ENCODE measurements around the gene KLHL5.
"Not testable (repeated sequence)": the region's sequence is repeated elsewhere in the genome, so short reads cannot be mapped to it uniquely, and the experiment has no call there.

Gene KLHL5

GRCh38 chr4:39125600-39125985 is 63.6 kb downstream of the KLHL5 start:
- H3K4me3 ChIP-seq (ENCODE audit: low read depth, low read length): no peak overlapping the region
- TF ChIP-seq, protein P1, sequence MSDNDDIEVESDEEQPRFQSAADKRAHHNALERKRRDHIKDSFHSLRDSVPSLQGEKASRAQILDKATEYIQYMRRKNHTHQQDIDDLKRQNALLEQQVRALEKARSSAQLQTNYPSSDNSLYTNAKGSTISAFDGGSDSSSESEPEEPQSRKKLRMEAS (IDR thresholded peaks at IDR 0.05; ENCODE audit: low read depth, low read length): no peak
- TF ChIP-seq POLR2A (IDR thresholded peaks at IDR 0.05; ENCODE audit: extremely low read depth, insufficient read length) (no peak), MYC (IDR thresholded peaks at IDR 0.05; ENCODE audit: low read depth, low read length) (no peak)
- TF ChIP-seq, protein P2, sequence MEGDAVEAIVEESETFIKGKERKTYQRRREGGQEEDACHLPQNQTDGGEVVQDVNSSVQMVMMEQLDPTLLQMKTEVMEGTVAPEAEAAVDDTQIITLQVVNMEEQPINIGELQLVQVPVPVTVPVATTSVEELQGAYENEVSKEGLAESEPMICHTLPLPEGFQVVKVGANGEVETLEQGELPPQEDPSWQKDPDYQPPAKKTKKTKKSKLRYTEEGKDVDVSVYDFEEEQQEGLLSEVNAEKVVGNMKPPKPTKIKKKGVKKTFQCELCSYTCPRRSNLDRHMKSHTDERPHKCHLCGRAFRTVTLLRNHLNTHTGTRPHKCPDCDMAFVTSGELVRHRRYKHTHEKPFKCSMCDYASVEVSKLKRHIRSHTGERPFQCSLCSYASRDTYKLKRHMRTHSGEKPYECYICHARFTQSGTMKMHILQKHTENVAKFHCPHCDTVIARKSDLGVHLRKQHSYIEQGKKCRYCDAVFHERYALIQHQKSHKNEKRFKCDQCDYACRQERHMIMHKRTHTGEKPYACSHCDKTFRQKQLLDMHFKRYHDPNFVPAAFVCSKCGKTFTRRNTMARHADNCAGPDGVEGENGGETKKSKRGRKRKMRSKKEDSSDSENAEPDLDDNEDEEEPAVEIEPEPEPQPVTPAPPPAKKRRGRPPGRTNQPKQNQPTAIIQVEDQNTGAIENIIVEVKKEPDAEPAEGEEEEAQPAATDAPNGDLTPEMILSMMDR (IDR thresholded peaks at IDR 0.05; ENCODE audit: low read depth, low read length): no peak
- no peak for DNase-seq (ENCODE audit: low read depth)

DNA sequence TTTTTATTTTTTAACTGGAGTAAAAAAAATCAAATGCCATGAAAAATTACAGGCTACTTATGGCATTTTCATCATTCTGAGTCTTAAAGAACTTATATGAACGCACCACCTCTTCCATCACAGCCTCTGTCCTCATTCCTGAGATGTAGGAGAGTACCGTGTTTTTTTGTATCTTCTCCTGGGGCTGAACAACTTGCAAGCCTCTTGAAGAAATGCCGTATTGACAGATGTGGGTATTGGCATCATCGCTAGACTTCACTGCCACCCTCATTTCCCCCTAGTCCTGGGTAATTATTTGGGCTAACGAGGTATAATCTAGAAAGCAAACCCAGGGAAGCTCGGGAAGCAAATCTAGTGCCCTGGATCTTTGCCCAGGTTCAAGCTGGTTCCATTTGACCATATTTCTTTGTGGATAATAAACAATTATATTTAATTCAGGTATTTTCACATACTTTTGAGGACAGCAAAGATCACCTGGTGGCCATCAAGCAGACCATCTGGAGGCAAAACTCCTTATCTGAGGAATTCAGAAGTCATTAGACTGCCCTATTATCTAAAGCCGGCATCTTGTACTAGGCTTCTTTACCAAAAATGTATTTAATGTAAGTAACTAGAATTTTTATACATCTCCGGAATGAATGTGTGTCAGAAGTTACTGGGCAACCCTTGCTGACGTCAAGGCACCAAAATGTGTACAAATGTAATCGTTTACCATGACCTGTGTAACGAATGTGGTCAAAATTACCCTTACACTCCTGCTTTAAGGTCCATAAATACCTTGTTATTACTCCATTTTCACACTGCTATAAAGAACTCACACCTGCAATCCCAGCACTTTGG is 64.4 kb downstream of the KLHL5 start:
- H3K4me3 ChIP-seq (ENCODE audit: low read depth, low read length): no peak overlapping the region
- TF ChIP-seq, protein P1 (IDR thresholded peaks at IDR 0.05; ENCODE audit: low read depth, low read length): no peak
- TF ChIP-seq POLR2A (IDR thresholded peaks at IDR 0.05; ENCODE audit: extremely low read depth, insufficient read length): no peak
- TF ChIP-seq, protein P2 (IDR thresholded peaks at IDR 0.05; ENCODE audit: low read depth, low read length): no peak
- TF ChIP-seq MYC (IDR thresholded peaks at IDR 0.05; ENCODE audit: low read depth, low read length): no peak
- no peak for DNase-seq (ENCODE audit: low read depth)

- DNase-seq (ENCODE audit: low read depth): no peak
- H3K4me3 ChIP-seq (ENCODE audit: low read depth, low read length): no peak overlapping the region
- TF ChIP-seq, protein P1 (IDR thresholded peaks at IDR 0.05; ENCODE audit: low read depth, low read length): no peak
- TF ChIP-seq, protein P2 (IDR thresholded peaks at IDR 0.05; ENCODE audit: low read depth, low read length): no peak
- TF ChIP-seq POLR2A (IDR thresholded peaks at IDR 0.05; ENCODE audit: extremely low read depth, insufficient read length): no peak
- TF ChIP-seq MYC (IDR thresholded peaks at IDR 0.05; ENCODE audit: low read depth, low read length): no peak
These were observed 71.6 kb downstream of the KLHL5 start for GRCh38 chr4:39133623-39134022.

DNA sequence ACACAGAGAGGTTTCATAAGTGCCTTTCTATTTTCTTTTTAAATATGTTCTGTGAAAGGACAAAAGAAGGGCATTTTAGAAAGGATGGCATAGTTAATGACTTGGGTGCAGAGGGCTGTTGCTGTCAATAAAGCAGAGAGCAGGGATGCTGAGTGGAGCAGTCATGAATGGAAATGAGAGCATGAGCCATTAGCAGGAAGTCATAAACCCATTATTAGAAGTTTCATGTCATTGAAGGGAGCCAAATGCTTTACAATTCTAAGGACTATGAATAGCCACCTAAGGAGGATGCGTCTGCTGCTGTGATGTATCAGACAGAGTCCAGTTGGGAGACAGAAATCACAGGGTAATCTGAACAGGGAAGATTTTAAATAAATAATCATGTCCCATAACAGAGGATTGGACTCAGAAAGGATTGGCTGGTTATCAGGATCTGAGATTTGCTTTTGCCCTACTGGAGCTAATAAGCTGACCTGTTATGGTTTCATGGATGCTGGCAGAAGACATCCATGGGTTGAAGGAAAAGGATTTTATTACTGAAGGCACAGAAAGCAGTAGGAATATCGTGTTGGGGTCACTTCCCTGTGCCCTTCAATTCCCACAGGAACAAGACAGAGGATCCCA is 72.8 kb downstream of the KLHL5 start:
- no peak overlapping the region for H3K4me3 ChIP-seq (ENCODE audit: low read depth, low read length)
- TF ChIP-seq POLR2A (IDR thresholded peaks at IDR 0.05; ENCODE audit: extremely low read depth, insufficient read length) (no peak), MYC (IDR thresholded peaks at IDR 0.05; ENCODE audit: low read depth, low read length) (no peak)
- TF ChIP-seq, protein P2 (IDR thresholded peaks at IDR 0.05; ENCODE audit: low read depth, low read length): no peak
- TF ChIP-seq, protein P1 (IDR thresholded peaks at IDR 0.05; ENCODE audit: low read depth, low read length): no peak
- DNase-seq (ENCODE audit: low read depth): no peak

- H3K4me3 ChIP-seq (ENCODE audit: low read depth, low read length); DNase-seq (ENCODE audit: low read depth): not testable (repeated sequence)
These were observed 76.2 kb downstream of the KLHL5 start for GRCh38 chr4:39138227-39138626.

DNA sequence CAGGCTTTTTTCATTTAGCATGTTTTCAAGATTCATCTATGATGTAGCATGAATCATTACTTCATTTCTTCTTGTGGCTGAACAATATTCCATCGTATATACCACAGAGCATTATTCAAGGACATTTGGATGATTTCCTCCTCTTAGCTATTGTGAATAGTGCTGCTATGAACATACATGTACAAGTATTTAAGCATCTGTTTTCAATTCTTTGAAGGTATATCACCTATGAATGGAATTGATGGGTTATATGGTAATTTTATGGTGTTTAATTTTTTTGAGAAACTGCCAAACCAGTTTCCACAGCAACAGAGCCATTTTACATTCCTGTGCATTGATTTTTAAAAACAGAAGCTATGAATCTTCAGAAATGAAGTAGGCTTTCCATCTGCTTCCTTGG is 84.2 kb downstream of the KLHL5 start:
- no peak for DNase-seq (ENCODE audit: low read depth)
- H3K4me3 ChIP-seq (ENCODE audit: low read depth, low read length): no peak overlapping the region
- TF ChIP-seq, protein P1 (IDR thresholded peaks at IDR 0.05; ENCODE audit: low read depth, low read length): no peak
- no peak for TF ChIP-seq POLR2A (IDR thresholded peaks at IDR 0.05; ENCODE audit: extremely low read depth, insufficient read length)
- TF ChIP-seq, protein P2 (IDR thresholded peaks at IDR 0.05; ENCODE audit: low read depth, low read length): no peak
- TF ChIP-seq MYC (IDR thresholded peaks at IDR 0.05; ENCODE audit: low read depth, low read length): no peak
